ENCODE results near the gene WDR5.

GRCh38 chr9:134173127-134174072, 37.5 kb downstream of the WDR5 start:
- TF ChIP-seq POLR2A (IDR thresholded peaks at IDR 0.05) (no peak), CTCF (IDR thresholded peaks at IDR 0.05) (no peak)

Data from vagina (tissue), 2 donors.